ENCODE measurements around the gene FOXP1.

DNA sequence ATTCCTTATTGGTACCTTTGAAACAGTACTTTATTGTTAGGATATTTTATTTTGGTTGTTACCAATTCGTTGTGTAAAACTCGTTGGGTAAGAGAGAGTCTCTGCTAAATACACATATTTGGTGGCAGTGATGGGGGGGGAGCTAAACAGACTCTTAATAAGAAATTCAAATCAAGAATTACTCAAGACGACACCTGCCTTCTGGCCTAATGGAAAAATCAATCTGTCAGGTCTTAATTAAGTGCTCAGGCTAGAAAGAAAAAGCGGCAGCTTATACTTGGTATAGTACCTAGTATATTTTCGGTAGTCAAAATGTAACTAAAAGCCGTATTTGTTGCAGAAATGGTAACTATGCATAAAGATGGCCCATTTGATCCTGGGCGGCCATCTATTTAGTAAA is 18.2 kb downstream of the FOXP1 start:
- TF ChIP-seq, protein P1, sequence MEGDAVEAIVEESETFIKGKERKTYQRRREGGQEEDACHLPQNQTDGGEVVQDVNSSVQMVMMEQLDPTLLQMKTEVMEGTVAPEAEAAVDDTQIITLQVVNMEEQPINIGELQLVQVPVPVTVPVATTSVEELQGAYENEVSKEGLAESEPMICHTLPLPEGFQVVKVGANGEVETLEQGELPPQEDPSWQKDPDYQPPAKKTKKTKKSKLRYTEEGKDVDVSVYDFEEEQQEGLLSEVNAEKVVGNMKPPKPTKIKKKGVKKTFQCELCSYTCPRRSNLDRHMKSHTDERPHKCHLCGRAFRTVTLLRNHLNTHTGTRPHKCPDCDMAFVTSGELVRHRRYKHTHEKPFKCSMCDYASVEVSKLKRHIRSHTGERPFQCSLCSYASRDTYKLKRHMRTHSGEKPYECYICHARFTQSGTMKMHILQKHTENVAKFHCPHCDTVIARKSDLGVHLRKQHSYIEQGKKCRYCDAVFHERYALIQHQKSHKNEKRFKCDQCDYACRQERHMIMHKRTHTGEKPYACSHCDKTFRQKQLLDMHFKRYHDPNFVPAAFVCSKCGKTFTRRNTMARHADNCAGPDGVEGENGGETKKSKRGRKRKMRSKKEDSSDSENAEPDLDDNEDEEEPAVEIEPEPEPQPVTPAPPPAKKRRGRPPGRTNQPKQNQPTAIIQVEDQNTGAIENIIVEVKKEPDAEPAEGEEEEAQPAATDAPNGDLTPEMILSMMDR (IDR thresholded peaks at IDR 0.05; ENCODE audit: low read depth, low read length, missing input control), result no peak
- TF ChIP-seq YY1 (IDR thresholded peaks at IDR 0.05) (no peak), GABPA (IDR thresholded peaks at IDR 0.05 in 1 of 2, conservative IDR thresholded peaks at IDR 0.05 in 1 of 2) (no peak), SP1 (IDR thresholded peaks at IDR 0.05) (no peak), FOXA1 (IDR thresholded peaks at IDR 0.05) (no peak)
- TF ChIP-seq, protein P2, sequence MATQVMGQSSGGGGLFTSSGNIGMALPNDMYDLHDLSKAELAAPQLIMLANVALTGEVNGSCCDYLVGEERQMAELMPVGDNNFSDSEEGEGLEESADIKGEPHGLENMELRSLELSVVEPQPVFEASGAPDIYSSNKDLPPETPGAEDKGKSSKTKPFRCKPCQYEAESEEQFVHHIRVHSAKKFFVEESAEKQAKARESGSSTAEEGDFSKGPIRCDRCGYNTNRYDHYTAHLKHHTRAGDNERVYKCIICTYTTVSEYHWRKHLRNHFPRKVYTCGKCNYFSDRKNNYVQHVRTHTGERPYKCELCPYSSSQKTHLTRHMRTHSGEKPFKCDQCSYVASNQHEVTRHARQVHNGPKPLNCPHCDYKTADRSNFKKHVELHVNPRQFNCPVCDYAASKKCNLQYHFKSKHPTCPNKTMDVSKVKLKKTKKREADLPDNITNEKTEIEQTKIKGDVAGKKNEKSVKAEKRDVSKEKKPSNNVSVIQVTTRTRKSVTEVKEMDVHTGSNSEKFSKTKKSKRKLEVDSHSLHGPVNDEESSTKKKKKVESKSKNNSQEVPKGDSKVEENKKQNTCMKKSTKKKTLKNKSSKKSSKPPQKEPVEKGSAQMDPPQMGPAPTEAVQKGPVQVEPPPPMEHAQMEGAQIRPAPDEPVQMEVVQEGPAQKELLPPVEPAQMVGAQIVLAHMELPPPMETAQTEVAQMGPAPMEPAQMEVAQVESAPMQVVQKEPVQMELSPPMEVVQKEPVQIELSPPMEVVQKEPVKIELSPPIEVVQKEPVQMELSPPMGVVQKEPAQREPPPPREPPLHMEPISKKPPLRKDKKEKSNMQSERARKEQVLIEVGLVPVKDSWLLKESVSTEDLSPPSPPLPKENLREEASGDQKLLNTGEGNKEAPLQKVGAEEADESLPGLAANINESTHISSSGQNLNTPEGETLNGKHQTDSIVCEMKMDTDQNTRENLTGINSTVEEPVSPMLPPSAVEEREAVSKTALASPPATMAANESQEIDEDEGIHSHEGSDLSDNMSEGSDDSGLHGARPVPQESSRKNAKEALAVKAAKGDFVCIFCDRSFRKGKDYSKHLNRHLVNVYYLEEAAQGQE (IDR thresholded peaks at IDR 0.05), result no peak
- TF ChIP-seq, protein P3, sequence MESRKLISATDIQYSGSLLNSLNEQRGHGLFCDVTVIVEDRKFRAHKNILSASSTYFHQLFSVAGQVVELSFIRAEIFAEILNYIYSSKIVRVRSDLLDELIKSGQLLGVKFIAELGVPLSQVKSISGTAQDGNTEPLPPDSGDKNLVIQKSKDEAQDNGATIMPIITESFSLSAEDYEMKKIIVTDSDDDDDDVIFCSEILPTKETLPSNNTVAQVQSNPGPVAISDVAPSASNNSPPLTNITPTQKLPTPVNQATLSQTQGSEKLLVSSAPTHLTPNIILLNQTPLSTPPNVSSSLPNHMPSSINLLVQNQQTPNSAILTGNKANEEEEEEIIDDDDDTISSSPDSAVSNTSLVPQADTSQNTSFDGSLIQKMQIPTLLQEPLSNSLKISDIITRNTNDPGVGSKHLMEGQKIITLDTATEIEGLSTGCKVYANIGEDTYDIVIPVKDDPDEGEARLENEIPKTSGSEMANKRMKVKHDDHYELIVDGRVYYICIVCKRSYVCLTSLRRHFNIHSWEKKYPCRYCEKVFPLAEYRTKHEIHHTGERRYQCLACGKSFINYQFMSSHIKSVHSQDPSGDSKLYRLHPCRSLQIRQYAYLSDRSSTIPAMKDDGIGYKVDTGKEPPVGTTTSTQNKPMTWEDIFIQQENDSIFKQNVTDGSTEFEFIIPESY (IDR thresholded peaks at IDR 0.05), result no peak
